Fibroblast of lung (primary cell): Measurements from ENCODE around the gene CCDC112. TPM values are rescaled to one million over a fixed set of nuclear protein-coding genes. Genes with fewer than 3 reads are reported as not detected.

Source experiments
- DNase-seq, 2 donors: peaks; one replicate each; pipeline versions ENCODE4 v3.0.0 to v3.0.0-alpha.2; 2010; ENCODE audit warnings: low read depth in 2 of 2
- H2AFZ ChIP-seq: 2 replicates; pipeline ENCODE4 v1.5.1; 2012; ENCODE audit warnings: low read length, control low read depth, inconsistent platforms
- H3K27ac ChIP-seq: 2 replicates; pipeline ENCODE4 v1.5.1; 2011; ENCODE audit warnings: low read length, control low read depth; ENCODE audit not compliant: insufficient read depth
- H3K27me3 ChIP-seq: 2 replicates; pipeline ENCODE4 v1.5.1; 2011; ENCODE audit warnings: mild to moderate bottlenecking, low read length; ENCODE audit not compliant: control insufficient read depth, insufficient read depth
- H3K36me3 ChIP-seq: 2 replicates; pipeline ENCODE4 v1.5.1; 2011; ENCODE audit warnings: low read length; ENCODE audit not compliant: control insufficient read depth, insufficient read depth
- H3K4me1 ChIP-seq: 2 replicates; pipeline ENCODE4 v1.5.1; 2011; ENCODE audit warnings: low read length; ENCODE audit not compliant: control insufficient read depth, insufficient read depth; ENCODE audit errors: extremely low read depth
- H3K4me2 ChIP-seq: 2 replicates; pipeline ENCODE4 v1.5.1; 2011; ENCODE audit warnings: low read length, control low read depth; ENCODE audit not compliant: insufficient read depth; ENCODE audit errors: extremely low read depth
- H3K4me3 ChIP-seq, 4 experiments: fragments of 200-600 bp in 1 of 4; sonication (generic) in 1 of 4; replicated peaks in 1 of 4; 2 replicates each; pipeline ENCODE4 v1.5.1; 2011 to 2016; ENCODE audit warnings: low read length in 4 of 4, low read depth in 3 of 4, mild to moderate bottlenecking in 3 of 4, control low read depth in 2 of 4, inconsistent platforms in 1 of 4, mixed read lengths in 1 of 4; ENCODE audit not compliant: insufficient read depth in 1 of 4; ENCODE audit errors: control extremely low read depth in 1 of 4
- H3K79me2 ChIP-seq: 2 replicates; pipeline ENCODE4 v1.5.1; 2012; ENCODE audit warnings: mild to moderate bottlenecking, low read length, inconsistent platforms; ENCODE audit not compliant: control insufficient read depth, insufficient read depth
- H3K9ac ChIP-seq: 2 replicates; pipeline ENCODE4 v1.5.1; 2011; ENCODE audit warnings: mild to moderate bottlenecking, low read length, control low read depth; ENCODE audit not compliant: insufficient read depth
- H3K9me3 ChIP-seq: 2 replicates; pipeline ENCODE4 v1.5.1; 2012; ENCODE audit warnings: low read depth, low read length; ENCODE audit not compliant: control insufficient read depth, insufficient read depth
- H4K20me1 ChIP-seq: 2 replicates; pipeline ENCODE4 v1.5.1; 2011; ENCODE audit warnings: low read length; ENCODE audit not compliant: control insufficient read depth, insufficient read depth; ENCODE audit errors: extremely low read depth
- CTCF ChIP-seq, 2 donors: IDR thresholded peaks in 1 of 2; conservative IDR thresholded peaks in 1 of 2; 1 replicate in 1 of 2; 2 replicates in 1 of 2; pipeline ENCODE4 v1.5.1; 2011 to 2012; ENCODE audit warnings: low read length in 2 of 2, control low read depth in 1 of 2, inconsistent platforms in 1 of 2, low read depth in 1 of 2, mild to moderate bottlenecking in 1 of 2
- EZH2 ChIP-seq: IDR thresholded peaks from 2 replicates; pipeline ENCODE4 v1.5.1; 2012; ENCODE audit warnings: low read length, control low read depth, mild to moderate bottlenecking; ENCODE audit errors: missing control alignments
- polyA plus RNA-seq, 2 donors: library from polyadenylated mRNA; depleted of rRNA in 1 of 2; stranded (reverse) in 1 of 2; unstranded in 1 of 2; fragments of >200 nt; gene quantifications; 2 replicates each; pipeline ENCODE4 v1.2.1, GENCODE V29; 2011 to 2012; ENCODE audit warnings: missing spikeins in 1 of 2
- total RNA-seq: library from RNA; depleted of rRNA; stranded (reverse); fragments of >200 nt; gene quantifications from 2 replicates; pipeline ENCODE4 v1.2.1, GENCODE V29; 2014

CCDC112 gene
- total and polyA plus RNA-seq, 2 donors (not counting 1 experiment from before 2014, with no cell fraction given): 5.7 to 13.7 TPM

- no peak overlapping the region for H3K9ac ChIP-seq
- no peak for TF ChIP-seq EZH2
- TF ChIP-seq CTCF (conservative IDR thresholded peaks at IDR 0.05 in 1 of 2, IDR thresholded peaks at IDR 0.05 in 1 of 2; ENCODE audit: low read depth in 1 of 2, low read length in 2 of 2): no peak
- H2AFZ ChIP-seq: no peak overlapping the region
- H4K20me1 ChIP-seq: no peaks in the 10 kb centered on the region
- H3K36me3 ChIP-seq: no peaks in the 10 kb centered on the region
- H3K27me3 ChIP-seq: no peaks in the 10 kb centered on the region
- no peaks in the 10 kb centered on the region for H3K9me3 ChIP-seq
- H3K79me2 ChIP-seq: peaks cover under 1% of the 10 kb centered on the region
- peak overlapping the region; percentile 15 for H3K4me2 ChIP-seq
- H3K4me1 ChIP-seq: peaks cover 2% of the 10 kb centered on the region
- DNase-seq: peak in 1 of 2 donors; percentile 62
- H3K4me3 ChIP-seq: no peak overlapping the region
- no peak overlapping the region for H3K27ac ChIP-seq
These were observed 28.8 kb downstream of the CCDC112 start for GRCh38 chr5:115267617-115268016.

- H3K4me2 ChIP-seq: no peak overlapping the region
- H3K4me3 ChIP-seq: no peak overlapping the region
- H3K36me3 ChIP-seq: no peaks in the 10 kb centered on the region
- no peak overlapping the region for H3K27ac ChIP-seq
- TF ChIP-seq CTCF (conservative IDR thresholded peaks at IDR 0.05 in 1 of 2, IDR thresholded peaks at IDR 0.05 in 1 of 2; ENCODE audit: low read depth in 1 of 2, low read length in 2 of 2) (no peak), EZH2 (no peak)
- no peaks in the 10 kb centered on the region for H3K9me3 ChIP-seq
- H4K20me1 ChIP-seq: no peaks in the 10 kb centered on the region
- H3K9ac ChIP-seq: no peak overlapping the region
- no peak overlapping the region for H2AFZ ChIP-seq
- H3K4me1 ChIP-seq: peaks cover 5% of the 10 kb centered on the region
- H3K27me3 ChIP-seq: no peaks in the 10 kb centered on the region
- peaks cover 23% of the 10 kb centered on the region for H3K79me2 ChIP-seq
- no peak for DNase-seq
These were observed 31.2 kb downstream of the CCDC112 start for GRCh38 chr5:115265220-115265619.

- Histone ChIP-seq H3K27me3 (no peaks in the 10 kb centered on the region), H4K20me1 (no peaks in the 10 kb centered on the region), H3K4me1 (peaks cover 5% of the 10 kb centered on the region), H3K36me3 (no peaks in the 10 kb centered on the region), H3K9ac (no peak overlapping the region), H3K79me2 (peaks cover 28% of the 10 kb centered on the region), H3K4me2 (no peak overlapping the region), H2AFZ (no peak overlapping the region), H3K4me3 (no peak overlapping the region), H3K27ac (no peak overlapping the region), H3K9me3 (no peaks in the 10 kb centered on the region)
- DNase-seq: no peak
- TF ChIP-seq EZH2: no peak
- no peak for TF ChIP-seq CTCF (conservative IDR thresholded peaks at IDR 0.05 in 1 of 2, IDR thresholded peaks at IDR 0.05 in 1 of 2; ENCODE audit: low read depth in 1 of 2, low read length in 2 of 2)
These were observed 31.7 kb downstream of the CCDC112 start for GRCh38 chr5:115264786-115265185.
